Measurements from ENCODE around the gene ZNF385B.

GRCh38 chr2:179470992-179471391 lies 390.4 kb downstream of the ZNF385B start:
- TF ChIP-seq CTCF (IDR thresholded peaks at IDR 0.05) (no peak), POLR2AphosphoS5 (IDR thresholded peaks at IDR 0.05) (no peak), POLR2A (IDR thresholded peaks at IDR 0.05) (no peak)
